Ascending aorta (tissue), 2 donors: ENCODE data around the gene COPB1. TPM values are rescaled to one million over a fixed set of nuclear protein-coding genes. Genes with fewer than 3 reads are reported as not detected.

ENCODE experiments used
- DNase-seq, 2 donors: peaks; one replicate each; pipeline ENCODE4 v3.0.0-alpha.2; 2019; ENCODE audit warnings: low spot score in 2 of 2
- H3K27ac ChIP-seq, 2 donors: fragments of 200-600 bp; sonication (generic); one replicate each; pipeline ENCODE4 v1.5.1; 2016 to 2017; ENCODE audit warnings: mild to moderate bottlenecking in 1 of 2
- H3K27me3 ChIP-seq: fragments of 200-600 bp; sonication (generic); one replicate; pipeline ENCODE4 v1.5.1; 2017
- H3K36me3 ChIP-seq, 2 donors: fragments of 200-600 bp; sonication (generic); one replicate each; pipeline ENCODE4 v1.5.1; 2016
- H3K4me1 ChIP-seq, 2 donors: fragments of 200-600 bp; sonication (generic); one replicate each; pipeline ENCODE4 v1.5.1; 2016 to 2017; ENCODE audit warnings: mild to moderate bottlenecking in 1 of 2
- H3K4me3 ChIP-seq, 2 donors: fragments of 200-600 bp; sonication (generic); one replicate each; pipeline ENCODE4 v1.5.1; 2016 to 2017; ENCODE audit warnings: mild to moderate bottlenecking in 1 of 2
- H3K9me3 ChIP-seq, 2 donors: fragments of 200-600 bp; sonication (generic); one replicate each; pipeline ENCODE4 v1.5.1; 2016
- intact Hi-C: fragments of 100-400 bp; cut with DNase I; formaldehyde crosslinking; loops from one replicate; pipeline ENCODE4 v1.15.1; 2023
- total RNA-seq: library from RNA; depleted of rRNA; stranded (reverse); fragments of >200 nt; gene quantifications from one replicate; pipeline ENCODE4 v1.1.0, GENCODE V29; 2016
- TF ChIP-seq, protein P1 (sequence below), 3 experiments: fragments of 200-600 bp in 2 of 3; fragments of 450-650 bp in 1 of 3; sonication (generic) in 2 of 3; IDR thresholded peaks; one replicate each; pipeline ENCODE4 v1.5.1; 2016 to 2019; ENCODE audit warnings: antibody characterized with exemption in 3 of 3, mild to moderate bottlenecking in 1 of 3, moderate library complexity in 1 of 3

COPB1 gene
- total RNA-seq, 1 donor from 2014 or later = 29.8 TPM

DNA sequence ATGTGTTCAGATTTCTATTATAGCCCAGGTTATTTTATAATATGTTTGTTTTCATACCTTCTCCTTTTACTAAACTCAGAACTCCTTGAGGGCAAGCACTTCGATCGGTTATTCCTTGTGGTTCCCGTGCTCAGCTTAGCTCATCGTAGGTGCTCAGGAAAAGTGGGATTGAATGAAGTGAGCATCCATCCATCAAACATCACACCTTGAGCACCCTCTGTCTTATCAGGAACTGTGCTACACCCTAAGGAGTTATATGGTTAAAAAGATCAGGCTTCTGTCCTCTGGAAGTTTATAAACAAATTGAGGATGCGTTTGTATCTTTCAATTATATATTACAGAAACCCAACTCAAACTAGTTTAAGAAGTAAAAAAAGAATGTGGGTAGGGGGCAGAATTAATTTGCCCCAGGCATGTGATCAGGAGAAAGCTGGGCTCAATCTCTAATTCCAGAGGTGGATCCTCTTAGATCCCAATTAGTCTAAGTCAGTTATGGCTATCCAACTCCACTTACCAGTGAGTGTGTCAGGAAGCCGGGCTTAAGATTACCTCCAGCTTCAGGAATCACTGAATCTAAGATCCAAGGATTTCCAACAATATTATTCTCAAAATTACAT, 80.7 kb downstream of the COPB1 start:
- DNase-seq = no peak
- Histone ChIP-seq H3K27me3 (no peaks in the 10 kb centered on the region), H3K4me1 (peaks cover 6 to 21% of the 10 kb centered on the region in 2 donors), H3K36me3 (no peaks in the 10 kb centered on the region), H3K27ac (no peak overlapping the region), H3K4me3 (no peak overlapping the region), H3K9me3 (no peaks in the 10 kb centered on the region)
- TF ChIP-seq, protein P1, sequence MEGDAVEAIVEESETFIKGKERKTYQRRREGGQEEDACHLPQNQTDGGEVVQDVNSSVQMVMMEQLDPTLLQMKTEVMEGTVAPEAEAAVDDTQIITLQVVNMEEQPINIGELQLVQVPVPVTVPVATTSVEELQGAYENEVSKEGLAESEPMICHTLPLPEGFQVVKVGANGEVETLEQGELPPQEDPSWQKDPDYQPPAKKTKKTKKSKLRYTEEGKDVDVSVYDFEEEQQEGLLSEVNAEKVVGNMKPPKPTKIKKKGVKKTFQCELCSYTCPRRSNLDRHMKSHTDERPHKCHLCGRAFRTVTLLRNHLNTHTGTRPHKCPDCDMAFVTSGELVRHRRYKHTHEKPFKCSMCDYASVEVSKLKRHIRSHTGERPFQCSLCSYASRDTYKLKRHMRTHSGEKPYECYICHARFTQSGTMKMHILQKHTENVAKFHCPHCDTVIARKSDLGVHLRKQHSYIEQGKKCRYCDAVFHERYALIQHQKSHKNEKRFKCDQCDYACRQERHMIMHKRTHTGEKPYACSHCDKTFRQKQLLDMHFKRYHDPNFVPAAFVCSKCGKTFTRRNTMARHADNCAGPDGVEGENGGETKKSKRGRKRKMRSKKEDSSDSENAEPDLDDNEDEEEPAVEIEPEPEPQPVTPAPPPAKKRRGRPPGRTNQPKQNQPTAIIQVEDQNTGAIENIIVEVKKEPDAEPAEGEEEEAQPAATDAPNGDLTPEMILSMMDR (IDR thresholded peaks at IDR 0.05) = no peak
- intact Hi-C loops = loop anchor here (5.0 kb wide), 1 partner anchor 38 kb away; no protein-coding TSS in a partner anchor

DNA sequence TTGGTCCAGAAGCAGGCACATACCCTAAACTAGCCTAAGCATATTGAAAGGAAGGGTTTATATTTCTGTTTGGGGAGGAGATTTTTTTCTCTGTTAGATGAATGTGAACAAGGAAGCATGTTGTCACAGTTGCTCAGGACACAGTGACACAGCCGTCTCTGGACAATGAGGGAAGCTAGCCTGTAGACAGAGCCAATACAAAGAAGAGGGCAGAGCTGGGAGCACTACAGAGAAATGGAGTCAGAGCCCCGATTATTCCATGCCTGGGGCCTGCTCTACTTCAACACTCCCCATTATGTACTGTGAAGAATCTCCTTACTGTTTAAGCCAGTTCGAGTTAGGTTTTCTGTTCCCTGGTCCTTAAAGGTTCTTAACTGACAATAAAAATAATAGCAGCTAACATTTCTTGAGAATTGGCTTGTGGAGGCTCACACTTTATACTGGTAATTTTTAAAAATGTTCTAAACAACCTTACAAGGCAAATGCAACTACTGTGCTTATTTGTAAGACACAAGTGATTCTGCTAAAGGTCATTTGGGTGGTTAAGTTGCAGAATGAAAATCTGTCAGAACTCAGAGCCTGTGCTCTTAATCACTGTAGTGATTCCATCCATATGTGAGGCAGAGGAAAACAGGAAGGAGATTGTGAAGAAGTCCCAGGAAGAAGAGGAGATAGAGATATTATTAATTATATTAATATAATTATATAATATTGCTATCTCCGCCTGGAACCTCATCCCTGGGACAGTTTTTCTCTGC, 81.8 kb downstream of the COPB1 start:
- intact Hi-C loops = loop anchor here (5.0 kb wide), 1 partner anchor 40 kb away; no protein-coding TSS in a partner anchor
- H3K4me3 ChIP-seq = no peak overlapping the region
- TF ChIP-seq, protein P1 (IDR thresholded peaks at IDR 0.05) = no peak
- no peaks in the 10 kb centered on the region for H3K9me3 ChIP-seq
- no peak for DNase-seq
- no peak overlapping the region for H3K27ac ChIP-seq
- no peaks in the 10 kb centered on the region for H3K36me3 ChIP-seq
- peaks cover 2 to 21% of the 10 kb centered on the region in 2 donors for H3K4me1 ChIP-seq
- no peaks in the 10 kb centered on the region for H3K27me3 ChIP-seq

- no peaks in the 10 kb centered on the region for H3K9me3 ChIP-seq
- DNase-seq = no peak
- TF ChIP-seq, protein P1 (IDR thresholded peaks at IDR 0.05) = no peak
- peaks cover 0 to 18% of the 10 kb centered on the region in 2 donors for H3K4me1 ChIP-seq
- H3K27me3 ChIP-seq = no peaks in the 10 kb centered on the region
- H3K27ac ChIP-seq = no peak overlapping the region
- intact Hi-C loops = loop anchor here (5.0 kb wide), 1 partner anchor 40 kb away; no protein-coding TSS in a partner anchor
- no peaks in the 10 kb centered on the region for H3K36me3 ChIP-seq
- H3K4me3 ChIP-seq = no peak overlapping the region
Measured at GRCh38 chr11:14417186-14417585, 82.4 kb downstream of the COPB1 start.

GRCh38 chr11:14414470-14415461, 84.8 kb downstream of the COPB1 start:
- TF ChIP-seq, protein P1 (IDR thresholded peaks at IDR 0.05) = no peak
- Histone ChIP-seq H3K27ac (peak overlapping the region; percentile 35 to 59), H3K27me3 (no peaks in the 10 kb centered on the region), H3K4me1 (peaks cover 0 to 17% of the 10 kb centered on the region in 2 donors), H3K9me3 (no peaks in the 10 kb centered on the region), H3K4me3 (no peak overlapping the region), H3K36me3 (no peaks in the 10 kb centered on the region)
- intact Hi-C loops = loop anchor here (5.0 kb wide), 1 partner anchor 43 kb away; no protein-coding TSS in a partner anchor
- no peak for DNase-seq
